ENCODE results near the gene MBOAT2.

Gene MBOAT2

GRCh38 chr2:8984157-8984556 lies 19.3 kb downstream of the MBOAT2 start:
- TF ChIP-seq CTCF (IDR thresholded peaks at IDR 0.05; ENCODE audit: low read depth, low read length): no peak
- peak; percentile 23 for DNase-seq (ENCODE audit: low read depth, low spot score)
- no peak overlapping the region for H3K4me3 ChIP-seq (ENCODE audit: low read depth, low read length)
- in situ Hi-C loops (cut with HindIII; ENCODE audit: low sequenced_read_pairs): no loop called here

- DNase-seq (ENCODE audit: low read depth, low spot score): peak; percentile 41
- TF ChIP-seq CTCF (IDR thresholded peaks at IDR 0.05; ENCODE audit: low read depth, low read length): no peak
- no peak overlapping the region for H3K4me3 ChIP-seq (ENCODE audit: low read depth, low read length)
- in situ Hi-C loops (cut with HindIII; ENCODE audit: low sequenced_read_pairs): no loop called here
Measured at GRCh38 chr2:8983571-8983970, 19.9 kb downstream of the MBOAT2 start.

GRCh38 chr2:8981876-8982275 lies 21.6 kb downstream of the MBOAT2 start:
- in situ Hi-C loops (cut with HindIII; ENCODE audit: low sequenced_read_pairs): no loop called here
- no peak for DNase-seq (ENCODE audit: low read depth, low spot score)
- H3K4me3 ChIP-seq (ENCODE audit: low read depth, low read length): no peak overlapping the region
- TF ChIP-seq CTCF (IDR thresholded peaks at IDR 0.05; ENCODE audit: low read depth, low read length): no peak

GRCh38 chr2:8980096-8980495 lies 23.4 kb downstream of the MBOAT2 start:
- TF ChIP-seq CTCF (IDR thresholded peaks at IDR 0.05; ENCODE audit: low read depth, low read length): no peak
- in situ Hi-C loops (cut with HindIII; ENCODE audit: low sequenced_read_pairs): no loop called here
- peak; percentile 80 for DNase-seq (ENCODE audit: low read depth, low spot score)
- H3K4me3 ChIP-seq (ENCODE audit: low read depth, low read length): no peak overlapping the region

- DNase-seq (ENCODE audit: low read depth, low spot score): no peak
- H3K4me3 ChIP-seq (ENCODE audit: low read depth, low read length): no peak overlapping the region
- in situ Hi-C loops (cut with HindIII; ENCODE audit: low sequenced_read_pairs): no loop called here
- no peak for TF ChIP-seq CTCF (IDR thresholded peaks at IDR 0.05; ENCODE audit: low read depth, low read length)
Measured at GRCh38 chr2:8977758-8978157, 25.7 kb downstream of the MBOAT2 start.

GRCh38 chr2:8976442-8977259 lies 26.8 kb downstream of the MBOAT2 start:
- no peak for TF ChIP-seq CTCF (IDR thresholded peaks at IDR 0.05; ENCODE audit: low read depth, low read length)
- no peak overlapping the region for H3K4me3 ChIP-seq (ENCODE audit: low read depth, low read length)
- in situ Hi-C loops (cut with HindIII; ENCODE audit: low sequenced_read_pairs): no loop called here
- no peak for DNase-seq (ENCODE audit: low read depth, low spot score)

Measured in astrocyte of the spinal cord (primary cell).